K562 (cell line): ENCODE results near the gene DUSP16.

Experiments used
- EGR1 ChIP-seq: fragments of 450-650 bp; conservative IDR thresholded peaks from 2 replicates; pipeline ENCODE4 v1.6.1; 2017; ENCODE audit warnings: mild to moderate bottlenecking
- JUNB ChIP-seq: fragments of 450-650 bp; formaldehyde crosslinking; conservative IDR thresholded peaks from 2 replicates; pipeline ENCODE4 v1.4.0; 2020; ENCODE audit warnings: mild to moderate bottlenecking

DNA sequence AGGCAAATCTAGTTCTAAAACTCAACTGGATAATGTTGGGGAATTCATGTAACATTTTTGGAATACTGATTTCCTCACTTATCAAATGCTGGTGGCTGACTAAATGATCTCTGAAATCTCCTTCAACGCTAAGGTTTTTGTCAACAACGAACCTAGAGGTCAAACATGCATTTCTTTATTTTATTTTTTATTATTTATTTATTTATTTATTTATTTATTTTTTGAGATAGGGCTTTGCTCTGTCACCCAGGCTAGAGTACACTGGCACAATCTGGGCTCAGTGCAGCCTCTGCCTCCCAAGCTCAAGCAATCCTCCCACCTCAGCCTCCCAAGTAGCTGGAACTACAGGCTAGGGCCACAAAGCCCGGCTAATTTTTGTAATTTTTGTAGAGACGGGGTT is 64.5 kb downstream of the DUSP16 start:
- TF ChIP-seq JUNB (CRISPR knock-in tag) (no peak), EGR1 (no peak)
